Forelimb muscle (tissue), 1 donor: Measurements from ENCODE around the gene LHFPL3. TPM values are rescaled to one million over a fixed set of nuclear protein-coding genes. Genes with fewer than 3 reads are reported as not detected.
"Not testable (repeated sequence)": the region's sequence is repeated elsewhere in the genome, so short reads cannot be mapped to it uniquely, and the experiment has no call there.

ENCODE experiments used
- DNase-seq: peaks from one replicate; pipeline ENCODE4 v3.0.0-alpha.2; 2013; ENCODE audit warnings: low read depth
- polyA plus RNA-seq: library from polyadenylated mRNA; unstranded; fragments of 120-200 nt; gene quantifications from one replicate; pipeline ENCODE4 v1.2.1, GENCODE V29; 2013; ENCODE audit not compliant: insufficient read length

LHFPL3 gene
- polyA plus RNA-seq, result not detected

DNA sequence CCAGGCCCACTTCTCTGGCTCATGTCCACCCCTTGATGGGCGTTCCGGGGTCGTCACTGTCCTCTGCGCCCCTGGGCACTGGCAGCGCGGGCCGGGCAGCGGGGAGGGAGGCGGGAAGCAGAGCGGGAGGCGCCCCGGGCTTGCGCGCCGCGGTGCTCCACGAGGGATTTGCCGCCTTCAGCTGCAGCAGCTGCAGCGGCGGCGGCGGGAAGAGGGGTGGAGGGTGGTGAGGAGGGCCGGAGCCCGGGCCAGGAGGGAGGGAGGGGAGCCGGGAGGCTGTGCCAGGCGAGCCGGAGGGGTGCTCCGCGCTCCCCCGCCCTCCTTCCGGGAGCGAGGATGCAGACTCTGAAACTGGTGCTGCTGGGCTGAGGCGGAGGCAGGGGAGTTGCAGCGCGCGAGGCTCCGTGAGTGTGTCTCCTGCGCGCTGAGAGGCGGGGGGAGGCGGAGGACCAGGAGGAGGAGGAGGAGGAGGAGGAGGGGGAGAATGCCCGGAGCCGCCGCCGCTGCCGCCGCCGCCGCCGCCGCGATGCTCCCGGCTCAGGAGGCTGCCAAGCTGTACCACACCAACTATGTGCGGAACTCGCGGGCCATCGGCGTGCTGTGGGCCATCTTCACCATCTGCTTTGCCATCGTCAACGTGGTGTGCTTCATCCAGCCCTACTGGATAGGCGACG is at the start of gene LHFPL3:
LHFPL3 (plus strand) TSS at position 308 of the 674 bp plus-strand sequence.
- DNase-seq, result no peak

DNA sequence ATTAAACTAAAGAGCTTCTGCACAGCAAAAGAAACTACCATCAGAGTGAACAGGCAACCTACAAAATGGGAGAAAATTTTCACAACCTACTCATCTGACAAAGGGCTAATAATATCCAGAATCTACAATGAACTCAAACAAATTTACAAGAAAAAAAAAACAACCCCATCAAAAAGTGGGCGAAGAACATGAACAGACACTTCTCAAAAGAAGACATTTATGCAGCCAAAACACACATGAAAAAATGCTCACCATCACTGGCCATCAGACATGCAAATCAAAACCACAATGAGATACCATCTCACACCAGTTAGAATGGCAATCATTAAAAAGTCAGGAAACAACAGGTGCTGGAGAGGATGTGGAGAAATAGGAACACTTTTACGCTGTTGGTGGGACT is 46.7 kb upstream of the LHFPL3 start:
- DNase-seq, result not testable (repeated sequence)

DNA sequence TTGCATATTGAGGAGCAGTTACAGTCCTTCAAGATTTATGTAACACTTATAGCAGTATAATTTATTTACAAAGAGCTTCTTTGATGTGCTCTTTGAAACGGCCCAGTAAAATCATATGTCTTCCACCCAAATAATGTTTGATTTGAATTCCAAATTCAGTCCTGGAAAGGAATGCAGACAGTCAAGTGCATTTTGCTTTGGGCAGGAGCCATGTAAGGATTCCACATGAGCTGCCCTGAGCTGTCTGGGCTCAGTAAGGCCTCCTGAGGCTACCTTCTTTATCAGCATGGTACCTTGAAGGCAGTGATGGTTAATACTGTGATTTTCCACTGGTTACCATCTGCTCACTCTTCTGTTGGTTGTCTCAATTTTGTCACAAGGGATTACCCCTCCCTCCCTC is 41.6 kb upstream of the LHFPL3 start:
- DNase-seq, result no peak

- no peak for DNase-seq
Observed at GRCh38 chr7:104288137-104288536, 40.3 kb upstream of the LHFPL3 start.

GRCh38 chr7:104294291-104294690 is 34.1 kb upstream of the LHFPL3 start:
- no peak for DNase-seq

DNA sequence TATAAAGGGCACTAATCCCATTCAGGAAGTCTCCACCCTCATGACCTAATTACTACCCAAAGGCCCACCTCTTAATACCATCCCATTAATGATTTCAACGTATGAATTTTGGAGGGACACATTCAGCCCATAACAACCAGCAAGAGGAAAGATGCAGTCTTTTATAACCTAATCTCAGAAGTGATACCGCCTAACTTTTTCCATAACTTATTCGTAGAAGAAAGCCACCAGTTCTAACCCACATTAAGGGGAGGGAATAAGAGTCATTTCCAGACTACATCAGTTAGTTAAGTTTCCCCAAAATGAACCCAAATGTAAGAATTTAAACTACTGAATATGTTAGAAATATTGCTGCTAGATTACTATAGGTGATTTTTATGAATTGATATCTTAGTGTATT is 32.1 kb upstream of the LHFPL3 start:
- DNase-seq, result no peak

DNA sequence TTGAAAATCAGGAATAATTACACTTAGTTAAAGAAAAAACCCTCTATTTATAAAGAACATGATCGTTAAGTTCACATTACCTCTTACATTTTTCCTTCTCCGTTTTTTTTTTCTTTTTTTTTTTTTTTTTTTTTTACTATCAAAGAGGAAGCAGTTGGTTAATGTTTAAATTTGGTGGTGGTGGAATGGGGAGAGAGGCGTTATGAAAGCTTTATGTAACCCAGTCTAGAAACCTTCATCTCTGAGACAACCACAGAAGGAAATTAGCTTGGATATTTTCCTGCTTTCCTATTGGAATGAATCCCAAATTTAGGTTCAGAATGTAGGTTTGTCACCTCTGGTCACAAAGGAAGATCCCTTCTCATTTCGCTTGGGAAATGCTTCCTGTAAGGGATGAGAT is 31.5 kb upstream of the LHFPL3 start:
- DNase-seq, result no peak

DNA sequence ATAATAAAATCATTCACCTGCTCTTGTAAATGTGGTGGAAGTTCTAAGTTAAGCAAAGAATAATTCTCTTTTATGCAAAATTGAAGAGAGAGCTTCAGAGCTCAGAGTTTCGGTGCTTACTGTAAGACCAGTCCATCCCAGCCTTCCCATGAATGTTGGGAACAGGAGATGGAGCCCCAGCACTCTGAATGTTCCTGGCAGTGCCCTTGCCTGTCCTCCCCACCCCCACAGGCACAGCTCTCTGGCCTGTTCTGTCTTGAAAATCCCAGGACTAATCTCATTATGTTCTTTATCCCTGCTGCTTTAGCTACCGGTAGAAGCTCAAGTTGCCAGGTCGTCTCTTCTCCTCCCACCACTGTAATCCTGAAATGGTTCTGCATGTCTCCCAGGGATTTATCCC is 29.1 kb upstream of the LHFPL3 start:
- DNase-seq, result no peak

- DNase-seq, result no peak
Observed at GRCh38 chr7:104299777-104300176, 28.6 kb upstream of the LHFPL3 start.

GRCh38 chr7:104306793-104307192 is 21.6 kb upstream of the LHFPL3 start:
- no peak for DNase-seq

GRCh38 chr7:104317948-104318629 is 10.3 kb upstream of the LHFPL3 start:
- DNase-seq, result no peak

GRCh38 chr7:104327534-104327933 is 869 bp upstream of the LHFPL3 start:
- DNase-seq, result no peak

GRCh38 chr7:104327938-104328295 is 486 bp upstream of the LHFPL3 start:
- no peak for DNase-seq

DNA sequence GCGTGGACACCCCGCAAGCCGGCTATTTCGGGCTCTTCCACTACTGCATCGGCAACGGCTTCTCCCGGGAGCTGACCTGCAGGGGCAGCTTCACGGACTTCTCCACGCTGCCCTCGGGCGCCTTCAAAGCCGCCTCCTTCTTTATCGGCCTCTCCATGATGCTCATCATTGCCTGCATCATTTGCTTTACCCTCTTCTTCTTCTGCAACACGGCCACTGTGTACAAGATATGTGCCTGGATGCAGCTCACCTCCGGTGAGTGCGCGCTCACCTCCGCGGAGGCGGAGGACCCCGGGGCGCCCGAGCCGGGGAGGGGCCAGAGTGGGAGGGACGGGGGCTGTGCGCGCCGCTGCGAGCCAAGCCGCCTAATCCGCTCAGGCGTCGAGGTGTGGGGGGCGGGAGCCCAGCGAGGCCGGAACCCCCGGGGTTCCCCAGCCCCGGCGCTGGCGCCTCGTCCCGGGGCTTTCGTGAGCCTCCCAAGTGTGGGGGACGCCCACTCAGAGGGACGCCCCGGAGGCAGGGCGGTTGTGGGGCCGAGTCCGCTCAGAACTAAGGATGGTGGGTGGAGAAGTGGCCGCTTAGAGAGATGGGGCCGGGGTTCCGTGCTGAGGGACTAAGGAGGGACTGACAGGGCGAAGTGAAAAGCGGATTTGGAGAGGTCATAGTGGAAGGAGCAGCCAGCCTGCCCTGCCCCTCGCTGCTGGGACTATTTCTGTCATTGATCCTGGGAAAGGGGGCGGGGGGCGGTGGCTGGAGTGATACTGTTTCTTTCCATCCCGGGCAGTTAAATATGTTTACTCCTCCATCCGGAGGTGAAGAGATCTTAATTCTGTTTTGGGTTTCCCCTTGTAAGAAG is 795 bp downstream of the LHFPL3 start:
- no peak for DNase-seq

DNA sequence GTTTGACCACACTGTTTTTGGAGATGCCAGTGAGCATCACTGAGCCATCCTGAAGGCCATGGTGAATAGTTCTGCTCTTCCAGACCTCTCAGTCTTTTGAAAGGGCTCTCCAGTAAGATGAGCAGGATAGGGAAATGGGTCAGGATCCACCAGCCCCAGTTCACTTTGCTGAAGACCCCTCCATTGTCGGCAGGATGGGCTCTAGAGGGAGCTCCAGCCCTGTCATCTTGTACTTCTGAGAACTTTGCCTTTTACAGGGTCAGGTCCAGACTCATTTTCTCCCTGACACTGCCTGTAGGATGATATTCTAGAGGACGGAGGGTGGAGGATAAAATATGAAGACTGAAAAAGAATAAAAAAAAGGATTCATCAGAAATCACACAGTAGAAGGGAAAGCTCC is 13.1 kb downstream of the LHFPL3 start:
- no peak for DNase-seq

DNA sequence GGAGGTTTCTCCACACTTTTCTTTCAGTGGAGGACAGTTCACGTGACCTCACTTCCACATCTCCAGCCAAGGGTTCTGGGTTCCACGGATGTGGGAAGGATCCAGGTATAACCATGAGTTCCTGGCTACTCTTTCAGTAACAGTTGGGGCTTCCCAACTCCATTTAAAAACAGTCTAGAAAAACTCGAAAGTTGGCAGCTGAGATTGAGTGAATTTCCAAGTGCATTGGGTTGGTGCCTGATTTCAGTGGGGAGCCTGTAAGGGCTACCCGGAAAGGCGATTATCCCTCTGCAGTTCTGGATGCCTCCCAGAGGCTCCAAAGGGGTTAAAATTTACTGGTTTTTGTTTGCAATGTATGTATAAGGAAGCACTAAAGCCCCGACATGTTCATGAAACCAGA is 24.3 kb downstream of the LHFPL3 start:
- DNase-seq, result no peak

DNA sequence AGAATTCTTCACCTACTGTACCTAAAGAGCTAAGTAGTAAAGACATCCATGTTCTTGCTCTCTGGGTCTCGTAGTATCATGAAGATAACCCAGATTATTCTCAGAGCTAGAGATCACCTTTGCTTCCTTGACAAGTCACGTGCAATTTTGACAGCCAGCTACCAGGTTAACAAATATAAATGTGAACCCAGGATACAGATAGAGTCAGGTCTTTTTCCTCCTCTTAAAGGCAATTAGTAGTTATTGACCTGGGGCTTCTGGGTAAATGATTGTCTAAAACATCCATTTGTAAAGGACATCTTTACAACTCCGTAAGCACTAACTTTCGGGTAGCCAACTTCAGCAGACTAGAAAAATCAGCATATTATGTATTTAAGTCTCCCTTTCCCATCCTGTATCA is 28.8 kb downstream of the LHFPL3 start:
- DNase-seq, result no peak

DNA sequence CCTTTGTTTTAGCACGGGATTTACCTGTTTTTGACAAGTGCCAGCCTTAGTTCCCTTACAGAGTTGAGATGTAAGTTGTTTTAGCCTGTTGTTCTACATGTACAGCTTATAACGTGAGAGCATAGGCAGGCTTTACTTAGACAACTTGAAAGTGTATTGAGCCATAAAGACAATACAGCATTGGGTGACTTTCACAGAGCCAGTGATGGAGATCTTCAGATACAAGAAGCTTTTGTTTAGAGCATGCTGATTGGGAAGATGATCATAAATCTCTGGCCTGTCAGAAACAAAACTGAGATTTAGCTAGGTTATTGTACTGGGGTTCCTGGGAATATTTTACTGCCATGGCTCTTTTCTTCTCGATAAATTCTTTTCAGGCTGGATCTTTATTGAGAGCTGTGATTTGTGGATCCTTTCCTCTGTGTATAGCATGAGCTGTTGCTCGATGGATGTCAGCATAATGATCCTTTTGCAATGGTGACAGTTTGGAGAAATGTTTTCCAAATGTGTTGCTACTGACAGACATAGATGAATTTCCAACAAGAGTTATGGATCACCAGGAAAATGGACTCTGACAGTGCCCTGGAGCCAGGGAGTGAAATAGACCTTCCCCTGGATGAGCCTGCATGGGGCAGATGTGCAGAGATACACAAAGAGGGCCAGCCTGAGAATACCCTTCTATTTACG is 30.2 kb downstream of the LHFPL3 start:
- no peak for DNase-seq

GRCh38 chr7:104362756-104363155 is 34.4 kb downstream of the LHFPL3 start:
- DNase-seq, result no peak

GRCh38 chr7:104363355-104363754 is 35.0 kb downstream of the LHFPL3 start:
- no peak for DNase-seq

DNA sequence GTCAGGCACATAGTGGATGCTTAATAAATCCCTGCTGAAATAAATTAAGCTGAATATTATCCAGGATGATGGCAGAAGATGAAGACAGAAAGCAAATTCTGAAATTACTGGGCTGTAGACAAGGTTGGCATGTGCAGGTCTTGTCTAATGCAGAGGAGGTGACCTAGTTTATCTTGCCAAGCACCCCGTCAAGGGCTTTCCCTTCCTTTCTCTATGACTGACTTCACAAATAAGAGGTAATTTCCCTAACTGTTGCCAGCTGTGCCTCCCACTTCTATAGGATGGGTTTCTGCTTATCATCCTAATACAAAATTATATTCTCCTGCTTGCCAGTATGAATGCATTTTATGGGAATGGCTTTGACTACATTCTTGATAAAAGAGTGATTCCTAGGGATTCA is 38.0 kb downstream of the LHFPL3 start:
- DNase-seq, result no peak

- DNase-seq, result no peak
Observed at GRCh38 chr7:104367926-104368325, 39.5 kb downstream of the LHFPL3 start.
